ENCODE data around the gene RAD51B. TPM values are rescaled to one million over a fixed set of nuclear protein-coding genes. Genes with fewer than 3 reads are reported as not detected.

RAD51B gene
- total RNA-seq, 4 donors from 2014 or later, result 19.6 to 39.7 (median 25.4) TPM

GRCh38 chr14:68711561-68712309, 892.2 kb downstream of the RAD51B start:
- Histone ChIP-seq H3K4me1 (peaks cover 58% of the 10 kb centered on the region), H3K4me3 (no peak overlapping the region), H3K36me3 (no peaks in the 10 kb centered on the region), H3K9me3 (no peaks in the 10 kb centered on the region), H3K27me3 (no peaks in the 10 kb centered on the region), H3K27ac (peak overlapping the region; percentile 70)
- DNase-seq (ENCODE audit: low spot score in 2 of 2), result peak; percentile 64 to 67
- TF ChIP-seq EP300 (IDR thresholded peaks at IDR 0.05) (no peak), POLR2AphosphoS5 (IDR thresholded peaks at IDR 0.05) (peak in 1 of 3 donors; percentile 38)
- 88% methylated on average over 7 of the region's 9 CpGs for WGBS

GRCh38 chr14:68712703-68713370, 893.3 kb downstream of the RAD51B start:
- 95% methylated on average over 15 of the region's 15 CpGs for WGBS
- peak overlapping the region; percentile 70 for H3K27ac ChIP-seq

GRCh38 chr14:68713782-68714181, 894.2 kb downstream of the RAD51B start:
- WGBS, result 32% methylated on average over 7 of the region's 7 CpGs
- TF ChIP-seq EP300 (IDR thresholded peaks at IDR 0.05) (no peak), CTCF (IDR thresholded peaks at IDR 0.05) (no peak), POLR2AphosphoS5 (IDR thresholded peaks at IDR 0.05) (no peak), POLR2A (IDR thresholded peaks at IDR 0.05) (no peak)
- peak in 1 of 2 donors; percentile 49 for DNase-seq (ENCODE audit: low spot score in 2 of 2)

More at GRCh38 chr14:68712703-68713370, 893.3 kb downstream of the RAD51B start:
- no peaks in the 10 kb centered on the region for H3K36me3 ChIP-seq
- H3K27me3 ChIP-seq, result no peaks in the 10 kb centered on the region
- H3K9me3 ChIP-seq, result no peaks in the 10 kb centered on the region
- TF ChIP-seq CTCF (IDR thresholded peaks at IDR 0.05), result no peak
- H3K4me3 ChIP-seq, result no peak overlapping the region
- H3K4me1 ChIP-seq, result peaks cover 47% of the 10 kb centered on the region
- peak in 1 of 2 donors; percentile 59 for DNase-seq (ENCODE audit: low spot score in 2 of 2)

GRCh38 chr14:68714991-68715924, 895.7 kb downstream of the RAD51B start:
- 89% methylated on average over 7 of the region's 7 CpGs for WGBS
- Histone ChIP-seq H3K9me3 (no peaks in the 10 kb centered on the region), H3K4me3 (no peak overlapping the region), H3K27me3 (no peaks in the 10 kb centered on the region), H3K4me1 (peaks cover 27% of the 10 kb centered on the region), H3K36me3 (no peaks in the 10 kb centered on the region), H3K27ac (no peak overlapping the region)
- peak in 1 of 2 donors; percentile 35 for DNase-seq (ENCODE audit: low spot score in 2 of 2)
- TF ChIP-seq POLR2AphosphoS5 (IDR thresholded peaks at IDR 0.05) (no peak), POLR2A (IDR thresholded peaks at IDR 0.05) (no peak), CTCF (IDR thresholded peaks at IDR 0.05) (no peak), EP300 (IDR thresholded peaks at IDR 0.05) (no peak)

More at GRCh38 chr14:68713782-68714181, 894.2 kb downstream of the RAD51B start:
- Histone ChIP-seq H3K36me3 (no peaks in the 10 kb centered on the region), H3K27ac (peak overlapping the region; percentile 8), H3K9me3 (no peaks in the 10 kb centered on the region), H3K27me3 (no peaks in the 10 kb centered on the region), H3K4me3 (no peak overlapping the region), H3K4me1 (peaks cover 38% of the 10 kb centered on the region)

GRCh38 chr14:68716698-68717097, 897.1 kb downstream of the RAD51B start:
- no peak overlapping the region for H3K4me3 ChIP-seq
- TF ChIP-seq POLR2AphosphoS5 (IDR thresholded peaks at IDR 0.05) (no peak), POLR2A (IDR thresholded peaks at IDR 0.05) (no peak), EP300 (IDR thresholded peaks at IDR 0.05) (no peak)
- H3K4me1 ChIP-seq, result peaks cover 27% of the 10 kb centered on the region
- H3K27ac ChIP-seq, result no peak overlapping the region
- no peaks in the 10 kb centered on the region for H3K27me3 ChIP-seq
- no peaks in the 10 kb centered on the region for H3K9me3 ChIP-seq
- DNase-seq (ENCODE audit: low spot score in 2 of 2), result no peak
- no peaks in the 10 kb centered on the region for H3K36me3 ChIP-seq
- 90% methylated on average over 3 of the region's 4 CpGs for WGBS
